H1 (cell line): ENCODE results near the gene PAQR5. TPM values are rescaled to one million over a fixed set of nuclear protein-coding genes. Genes with fewer than 3 reads are reported as not detected.

Source experiments
- CTCF ChIA-PET: fragments of 300-600 bp; sonication (Branson Sonifier 250); formaldehyde crosslinking; loops from one replicate; lab custom pipeline; 2021; ENCODE audit not compliant: partially characterized antibody; lab: Charles Lee
- POLR2A ChIA-PET: fragments of 300-600 bp; sonication (Branson Sonifier 250); formaldehyde crosslinking; loops from one replicate; lab custom pipeline; 2021; ENCODE audit warnings: inconsistent platforms; ENCODE audit not compliant: partially characterized antibody; lab: Charles Lee
- DNase-seq, 2 experiments: peaks; one replicate each; pipeline versions ENCODE4 v3.0.0 to v3.0.0-alpha.2; 2010 to 2022; ENCODE audit warnings: low spot score in 2 of 2, low read depth in 1 of 2, mixed read lengths in 1 of 2
- FAIRE-seq: peaks from 2 replicates; lab custom pipeline; 2011; peaks lifted over from hg19 to GRCh38; lab: Jason Lieb, UNC
- H2AFZ ChIP-seq: 2 replicates; pipeline ENCODE4 v1.8.1; 2012; ENCODE audit warnings: low read length, inconsistent platforms
- H2AK5ac ChIP-seq: 2 replicates; pipeline ENCODE4 v1.6.1; 2013; ENCODE audit warnings: low read depth, low read length
- H2BK120ac ChIP-seq: replicated peaks from 2 replicates; pipeline ENCODE3; 2013; ENCODE audit warnings: low read depth, low read length, inconsistent platforms
- H2BK12ac ChIP-seq: 2 replicates; pipeline ENCODE4 v1.6.1; 2013; ENCODE audit warnings: low read depth, low read length
- H2BK15ac ChIP-seq: 2 replicates; pipeline ENCODE4 v1.6.1; 2013; ENCODE audit warnings: low read length
- H2BK20ac ChIP-seq: 2 replicates; pipeline ENCODE4 v1.6.1; 2013; ENCODE audit warnings: low read length
- H2BK5ac ChIP-seq: 2 replicates; pipeline ENCODE4 v1.6.1; 2013; ENCODE audit warnings: low read depth, low read length
- H3K14ac ChIP-seq: 2 replicates; pipeline ENCODE4 v1.6.1; 2013; ENCODE audit warnings: inconsistent platforms; ENCODE audit not compliant: insufficient read length
- H3K18ac ChIP-seq: 2 replicates; pipeline ENCODE4 v1.6.1; 2013; ENCODE audit warnings: low read length; ENCODE audit errors: extremely low read depth
- H3K23ac ChIP-seq: 2 replicates; pipeline ENCODE4 v1.6.1; 2013; ENCODE audit warnings: inconsistent platforms; ENCODE audit not compliant: insufficient read length
- H3K23me2 ChIP-seq: 2 replicates; pipeline ENCODE4 v1.6.1; 2013; ENCODE audit warnings: low read depth, low read length
- H3K27ac ChIP-seq: 2 replicates; pipeline ENCODE4 v1.6.1; 2011; ENCODE audit warnings: low read depth, low read length, inconsistent platforms
- H3K27me3 ChIP-seq, 4 experiments: replicated peaks in 1 of 4; 1 replicate in 1 of 4; 2 replicates in 3 of 4; pipeline versions ENCODE4 v1.6.1 to v1.8.1; 2011 to 2013; ENCODE audit warnings: low read length in 3 of 4, mild to moderate bottlenecking in 3 of 4, inconsistent platforms in 2 of 4, mixed read lengths in 2 of 4, moderate library complexity in 1 of 4; ENCODE audit not compliant: control insufficient read depth in 3 of 4, insufficient read depth in 3 of 4; ENCODE audit errors: extremely low read depth in 1 of 4
- H3K36me3 ChIP-seq, 4 experiments: 2 replicates each; pipeline versions ENCODE4 v1.6.1 to v1.8.1; 2011 to 2013; ENCODE audit warnings: mild to moderate bottlenecking in 4 of 4, low read length in 3 of 4, moderate library complexity in 2 of 4, control low read depth in 1 of 4, inconsistent platforms in 1 of 4; ENCODE audit not compliant: insufficient read depth in 4 of 4, control insufficient read depth in 2 of 4
- H3K4ac ChIP-seq: replicated peaks from 2 replicates; pipeline ENCODE3; 2013; ENCODE audit warnings: low read length, low read depth, mixed read lengths, inconsistent platforms; ENCODE audit not compliant: insufficient read length
- H3K4me1 ChIP-seq, 4 experiments: replicated peaks in 1 of 4; 1 replicate in 1 of 4; 2 replicates in 3 of 4; pipeline versions ENCODE4 v1.6.1 to v1.8.1; 2011 to 2013; ENCODE audit warnings: low read length in 3 of 4, inconsistent platforms in 2 of 4, mixed read lengths in 1 of 4; ENCODE audit not compliant: insufficient read depth in 4 of 4, control insufficient read depth in 3 of 4
- H3K4me2 ChIP-seq, 2 experiments: 2 replicates each; pipeline versions ENCODE4 v1.6.1 to v1.8.1; 2011 to 2013; ENCODE audit warnings: low read depth in 2 of 2, low read length in 2 of 2, control low read depth in 1 of 2, inconsistent platforms in 1 of 2, mild to moderate bottlenecking in 1 of 2; ENCODE audit not compliant: insufficient read depth in 1 of 2
- H3K4me3 ChIP-seq, 4 experiments: fragments of 200-600, 300-600 bp in 1 of 4; sonication (generic), shearing (Covaris generic), sonication (Bioruptor Twin) in 1 of 4; 2 replicates each; pipeline versions ENCODE4 v1.5.1 to v1.8.1; 2011 to 2016; ENCODE audit warnings: low read length in 4 of 4, low read depth in 3 of 4, control low read depth in 2 of 4, inconsistent platforms in 2 of 4, mild to moderate bottlenecking in 2 of 4, mixed read lengths in 1 of 4, moderate library complexity in 1 of 4; ENCODE audit not compliant: insufficient read depth in 2 of 4; ENCODE audit errors: extremely low read depth in 1 of 4
- H3K56ac ChIP-seq: replicated peaks from 2 replicates; pipeline ENCODE3; 2013; ENCODE audit warnings: low read depth, mild to moderate bottlenecking, mixed read lengths, low read length, inconsistent platforms; ENCODE audit not compliant: insufficient read length
- H3K79me1 ChIP-seq: 2 replicates; pipeline ENCODE4 v1.6.1; 2013; ENCODE audit warnings: low read depth, low read length, control low read depth
- H3K79me2 ChIP-seq, 2 experiments: 2 replicates each; pipeline versions ENCODE4 v1.6.1 to v1.8.1; 2012 to 2013; ENCODE audit warnings: low read length in 2 of 2, mild to moderate bottlenecking in 2 of 2, inconsistent platforms in 1 of 2; ENCODE audit not compliant: insufficient read depth in 2 of 2, control insufficient read depth in 1 of 2
- H3K9ac ChIP-seq, 4 experiments: replicated peaks in 1 of 4; 1 replicate in 1 of 4; 2 replicates in 3 of 4; pipeline versions ENCODE4 v1.6.1 to v1.8.1; 2011 to 2013; ENCODE audit warnings: low read depth in 3 of 4, low read length in 3 of 4, control low read depth in 2 of 4, mild to moderate bottlenecking in 2 of 4, moderate library complexity in 2 of 4, inconsistent platforms in 1 of 4; ENCODE audit errors: extremely low read depth in 1 of 4
- H3K9me3 ChIP-seq, 2 experiments: 2 replicates each; pipeline versions ENCODE4 v1.6.1 to v1.8.1; 2012 to 2013; ENCODE audit warnings: mild to moderate bottlenecking in 2 of 2, moderate library complexity in 2 of 2, control low read depth in 1 of 2, inconsistent platforms in 1 of 2, low read depth in 1 of 2, low read length in 1 of 2, mixed read lengths in 1 of 2; ENCODE audit not compliant: insufficient read depth in 2 of 2
- H4K20me1 ChIP-seq, 2 experiments: replicated peaks in 1 of 2; 2 replicates each; pipeline versions ENCODE3 to v1.8.1; 2011 to 2013; ENCODE audit warnings: inconsistent platforms in 2 of 2, low read length in 2 of 2, mild to moderate bottlenecking in 1 of 2; ENCODE audit not compliant: insufficient read depth in 2 of 2, control insufficient read depth in 1 of 2
- H4K5ac ChIP-seq: 2 replicates; pipeline ENCODE4 v1.6.1; 2013; ENCODE audit warnings: low read length, low read depth, mixed read lengths, inconsistent platforms; ENCODE audit not compliant: insufficient read length
- H4K8ac ChIP-seq: 2 replicates; pipeline ENCODE4 v1.8.0; 2013; ENCODE audit warnings: mild to moderate bottlenecking, moderate library complexity, low read length, inconsistent platforms; ENCODE audit not compliant: insufficient read depth; ENCODE audit errors: extremely low read depth
- H4K91ac ChIP-seq: replicated peaks from 2 replicates; pipeline ENCODE3; 2013; ENCODE audit warnings: low read length, mixed read lengths, inconsistent platforms; ENCODE audit not compliant: insufficient read length
- E2F6 ChIP-seq: IDR thresholded peaks from 2 replicates; pipeline ENCODE4 v1.6.1; 2012; ENCODE audit warnings: inconsistent platforms
- KDM4A ChIP-seq: IDR thresholded peaks from one replicate; pipeline ENCODE4 v1.7.1; 2012; ENCODE audit warnings: low read depth, mild to moderate bottlenecking, moderate library complexity, low read length, inconsistent platforms; ENCODE audit not compliant: severe bottlenecking
- PHF8 ChIP-seq: fragments of 200-600 bp; sonication (generic); conservative IDR thresholded peaks from 2 replicates; pipeline ENCODE4 v1.7.1; 2012; ENCODE audit warnings: low read depth, mild to moderate bottlenecking, inconsistent platforms, low read length, moderate library complexity
- SUZ12 ChIP-seq: fragments of 200-600 bp; sonication (generic); IDR thresholded peaks from 2 replicates; pipeline ENCODE4 v1.6.1; 2012; ENCODE audit warnings: mild to moderate bottlenecking, inconsistent platforms, low read length, moderate library complexity, mixed read lengths
- WGBS, 2 experiments: shearing (Covaris generic) in 1 of 2; methylation state at CpG; one replicate each; pipeline versions ENCODE4 v1.1.6 to v1.1.7; 2013 to 2015; ENCODE audit warnings: low lambda C conversion rate in 2 of 2, mixed read lengths in 2 of 2, inconsistent platforms in 1 of 2, low coverage in 1 of 2, missing lambda C conversion rate in 1 of 2; ENCODE audit not compliant: insufficient replicate concordance in 2 of 2, insufficient coverage in 1 of 2, insufficient read length in 1 of 2; ENCODE audit errors: extremely low coverage in 1 of 2, missing lambda C conversion rate in 1 of 2; 5-methylcytosine and 5-hydroxymethylcytosine counted together
- polyA plus RNA-seq, 7 experiments: library from polyadenylated mRNA; depleted of rRNA in 3 of 7; stranded (reverse) in 5 of 7; unstranded in 2 of 7; fragments of >200 nt in 5 of 7; fragments of 200-250 nt in 2 of 7; gene quantifications; 1 replicate in 5 of 7; 2 replicates in 1 of 7; 4 replicates in 1 of 7; pipeline versions ENCODE4 v1.2.1 to v1.2.3, GENCODE V29; 2011 to 2013; ENCODE audit warnings: missing spikeins in 2 of 7, mixed read lengths in 2 of 7
- total RNA-seq: library from RNA; stranded (reverse); fragmentation: NEBNext Ultra II Directional; extraction: Animal tissue kit (Norgen Biotek cat#: 25700); gene quantifications from 2 replicates; pipeline ENCODE4 v1.2.1, GENCODE V29; 2021

The PAQR5 gene
- total and polyA plus RNA-seq, 2 of the 8 experiments (the other 6 are each of a cell fraction or from before 2014, with no cell fraction given) = 8.7 to 18.1 TPM

DNA sequence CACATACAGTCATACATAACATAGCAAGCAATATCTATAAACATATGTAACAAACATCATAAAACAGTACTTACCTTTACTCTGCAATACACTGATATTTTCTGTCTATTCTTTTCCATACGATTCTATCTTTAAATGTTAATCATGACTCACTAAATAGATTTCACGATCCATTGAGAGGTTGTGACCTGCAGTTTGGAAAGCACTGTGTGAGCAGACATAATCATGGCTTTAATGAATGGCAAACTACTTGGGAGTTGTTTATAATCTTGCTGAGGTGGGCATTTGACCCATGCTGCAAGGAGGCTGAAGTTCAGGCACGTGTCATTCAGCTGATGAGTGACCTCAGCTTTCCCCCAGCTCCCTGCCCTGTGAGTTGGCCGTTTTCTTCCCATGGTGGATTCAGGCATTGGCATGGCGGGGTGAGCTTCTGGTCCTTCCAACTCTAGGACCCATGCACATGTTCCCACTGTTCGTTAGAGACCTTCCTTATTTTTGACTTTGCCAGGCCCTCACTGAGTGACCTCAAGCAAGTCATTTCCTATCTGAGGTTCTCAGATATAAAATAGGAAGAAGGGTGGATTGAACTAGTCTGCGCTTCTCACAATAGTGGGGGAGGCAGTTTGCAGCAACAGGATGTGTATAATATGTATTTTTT, 41.7 kb downstream of the PAQR5 start:
- no peak overlapping the region for H2AK5ac ChIP-seq
- H2BK120ac ChIP-seq = no peak overlapping the region
- H2BK15ac ChIP-seq = no peak overlapping the region
- H3K79me1 ChIP-seq = no peaks in the 10 kb centered on the region
- no peak overlapping the region for H3K27ac ChIP-seq
- H3K23ac ChIP-seq = no peak overlapping the region
- H3K56ac ChIP-seq = no peak overlapping the region
- FAIRE-seq (no peak), DNase-seq (no peak)
- no peaks in the 10 kb centered on the region; a peak in 1 of 8 replicates for H3K36me3 ChIP-seq
- H2BK5ac ChIP-seq = no peak overlapping the region
- no peaks in the 10 kb centered on the region for H3K27me3 ChIP-seq
- H3K79me2 ChIP-seq = no peaks in the 10 kb centered on the region
- H2BK20ac ChIP-seq = no peak overlapping the region
- ChIA-PET CTCF (interaction anchor here (1.7 kb wide), 1 partner anchor 10 kb away, joined by 3 read pairs; no protein-coding TSS in a partner anchor), POLR2A (no interaction called here)
- no peaks in the 10 kb centered on the region for H4K20me1 ChIP-seq
- no peak overlapping the region for H4K91ac ChIP-seq
- H3K9me3 ChIP-seq = peaks cover 3% of the 10 kb centered on the region in 2 experiments; a peak in 1 of 4 replicates
- no peak overlapping the region for H3K14ac ChIP-seq
- H2AFZ ChIP-seq = no peak overlapping the region
- WGBS, 2 experiments = 87% methylated on average over 7 of the region's 7 CpGs; no CpG with 5 or more reads in 1 of the 2 experiments
- H3K4me1 ChIP-seq = peaks cover 11 to 20% (median 14%) of the 10 kb centered on the region in 4 experiments
- no peak overlapping the region for H3K4me2 ChIP-seq
- H3K23me2 ChIP-seq = no peaks in the 10 kb centered on the region
- TF ChIP-seq SUZ12 (no peak), KDM4A (no peak), PHF8 (no peak), E2F6 (no peak)
- H3K4me3 ChIP-seq = no peak overlapping the region
- no peak overlapping the region for H3K18ac ChIP-seq
- H4K8ac ChIP-seq = no peak overlapping the region
- H2BK12ac ChIP-seq = no peak overlapping the region
- no peak overlapping the region for H3K4ac ChIP-seq
- H4K5ac ChIP-seq = no peak overlapping the region
- no peak overlapping the region for H3K9ac ChIP-seq
